HepG2 (cell line): Measurements from ENCODE around the gene SLC35B2. TPM values are rescaled to one million over a fixed set of nuclear protein-coding genes. Genes with fewer than 3 reads are reported as not detected.

Source experiments
- AGO2 ChIP-seq: fragments of 200-400 bp; formaldehyde crosslinking; optimal IDR thresholded peaks from 2 replicates; pipeline ENCODE3; 2017; ENCODE audit warnings: mild to moderate bottlenecking, low read depth, low read length, moderate library complexity
- DMAP1 ChIP-seq: IDR thresholded peaks from 2 replicates; pipeline ENCODE4 v1.6.1; 2016
- ELF1 ChIP-seq: sonication (generic); formaldehyde crosslinking; IDR thresholded peaks from 2 replicates; pipeline ENCODE4 v1.4.0; 2020; ENCODE audit warnings: missing genetic modification reagents
- KLF9 ChIP-seq: IDR thresholded peaks from 2 replicates; pipeline ENCODE4 v1.6.1; 2016; ENCODE audit warnings: low read depth
- LRRFIP1 ChIP-seq: sonication (generic); formaldehyde crosslinking; conservative IDR thresholded peaks from 2 replicates; pipeline ENCODE4 v1.4.0; 2020; ENCODE audit warnings: missing genetic modification reagents
- MAFF ChIP-seq: IDR thresholded peaks from 2 replicates; pipeline ENCODE4 v1.6.1; 2011; ENCODE audit warnings: low read depth, low read length, improper control_type of control experiment
- MAFG ChIP-seq: sonication (generic); formaldehyde crosslinking; IDR thresholded peaks from 2 replicates; pipeline ENCODE4 v1.5.1; 2020; ENCODE audit warnings: mild to moderate bottlenecking, missing genetic modification reagents
- MYPOP ChIP-seq: sonication (generic); formaldehyde crosslinking; IDR thresholded peaks from 2 replicates; pipeline ENCODE4 v1.8.1; 2023; ENCODE audit warnings: mild to moderate bottlenecking, moderate library complexity, missing genetic modification reagents
- NBN ChIP-seq: fragments of 450-650 bp; conservative IDR thresholded peaks from 2 replicates; pipeline ENCODE4 v1.6.1; 2017
- NCOA5 ChIP-seq: sonication (generic); formaldehyde crosslinking; IDR thresholded peaks from 2 replicates; pipeline ENCODE4 v1.4.0; 2020; ENCODE audit warnings: missing genetic modification reagents
- NFE2L1 ChIP-seq: sonication (generic); formaldehyde crosslinking; IDR thresholded peaks from 2 replicates; pipeline ENCODE4 v1.4.0; 2020; ENCODE audit warnings: missing genetic modification reagents, mild to moderate bottlenecking, borderline replicate concordance
- PAF1 ChIP-seq: IDR thresholded peaks from 2 replicates; pipeline ENCODE4 v1.6.1; 2016; ENCODE audit warnings: missing genetic modification reagents, missing compliant biosample characterization
- POGK ChIP-seq: sonication (generic); formaldehyde crosslinking; conservative IDR thresholded peaks from 2 replicates; pipeline ENCODE4 v1.8.0; 2022; ENCODE audit warnings: mild to moderate bottlenecking, moderate library complexity, missing genetic modification reagents
- RFXANK ChIP-seq: IDR thresholded peaks from 2 replicates; pipeline ENCODE4 v1.6.1; 2016
- SNAPC5 ChIP-seq: sonication (generic); formaldehyde crosslinking; IDR thresholded peaks from 2 replicates; pipeline ENCODE4 v1.8.1; 2023; ENCODE audit warnings: mild to moderate bottlenecking, missing genetic modification reagents, borderline replicate concordance
- TFAP4 ChIP-seq: sonication (generic); IDR thresholded peaks from 2 replicates; pipeline ENCODE4 v1.6.1; 2016; ENCODE audit warnings: low read depth, borderline replicate concordance
- TOE1 ChIP-seq: sonication (generic); formaldehyde crosslinking; IDR thresholded peaks from 2 replicates; pipeline ENCODE4 v1.4.0; 2020; ENCODE audit warnings: mild to moderate bottlenecking, missing genetic modification reagents
- ZBTB38 ChIP-seq: sonication (generic); formaldehyde crosslinking; IDR thresholded peaks from 2 replicates; pipeline ENCODE4 v1.5.1; 2020; ENCODE audit warnings: mild to moderate bottlenecking, missing genetic modification reagents
- ZKSCAN8 ChIP-seq: IDR thresholded peaks from 2 replicates; pipeline ENCODE4 v1.6.1; 2016; ENCODE audit warnings: borderline replicate concordance, missing genetic modification reagents, missing compliant biosample characterization
- ZNF430 ChIP-seq: sonication (generic); formaldehyde crosslinking; IDR thresholded peaks from 2 replicates; pipeline ENCODE4 v1.9.0; 2021; ENCODE audit warnings: mild to moderate bottlenecking, missing genetic modification reagents
- ZNF563 ChIP-seq: sonication (generic); formaldehyde crosslinking; IDR thresholded peaks from 2 replicates; pipeline ENCODE4 v1.8.0; 2022; ENCODE audit warnings: mild to moderate bottlenecking, moderate library complexity, missing genetic modification reagents
- ZNF776 ChIP-seq: sonication (generic); formaldehyde crosslinking; IDR thresholded peaks from 2 replicates; pipeline ENCODE4 v1.4.0; 2020; ENCODE audit warnings: mild to moderate bottlenecking, missing genetic modification reagents
- ZNF777 ChIP-seq: sonication (generic); formaldehyde crosslinking; IDR thresholded peaks from 2 replicates; pipeline ENCODE4 v1.4.0; 2020; ENCODE audit warnings: missing genetic modification reagents
- ZNF780A ChIP-seq: sonication (generic); formaldehyde crosslinking; IDR thresholded peaks from 2 replicates; pipeline ENCODE4 v1.8.0; 2022; ENCODE audit warnings: mild to moderate bottlenecking, missing genetic modification reagents, moderate library complexity
- ZNF839 ChIP-seq: sonication (generic); formaldehyde crosslinking; IDR thresholded peaks from 2 replicates; pipeline ENCODE4 v1.4.0; 2020; ENCODE audit warnings: missing genetic modification reagents, mild to moderate bottlenecking, borderline replicate concordance
- polyA plus RNA-seq, 8 experiments: library from polyadenylated mRNA; depleted of rRNA in 3 of 8; stranded (reverse) in 7 of 8; unstranded in 1 of 8; fragments of >200 nt; fragmentation: Illumina TruSeq in 4 of 8; extraction: Trizol in 4 of 8; gene quantifications; 2 replicates each; pipeline versions ENCODE4 v1.2.1 to v1.2.3, GENCODE V29; 2011 to 2016; ENCODE audit warnings: low read depth in 4 of 8, missing spikeins in 1 of 8, mixed read lengths in 1 of 8; ENCODE audit not compliant: insufficient read depth in 1 of 8
- total RNA-seq, 5 experiments: library from RNA; depleted of rRNA; stranded (reverse); fragments of >200 nt; fragmentation: Illumina TruSeq; extraction: Trizol; gene quantifications; 2 replicates each; pipeline ENCODE4 v1.2.3, GENCODE V29; 2016; ENCODE audit warnings: low read depth in 1 of 5

Gene SLC35B2
- total and polyA plus RNA-seq, 2 of the 13 experiments (the other 11 are each of a cell fraction or from before 2014, with no cell fraction given) = 61.1 to 148 TPM

- TF ChIP-seq AGO2 = peak; percentile 81
- peak; percentile 68; the same call in 1 of the 2 replicates for TF ChIP-seq ZNF839 (CRISPR knock-in tag)
- no peak for TF ChIP-seq PAF1 (CRISPR knock-in tag)
- TF ChIP-seq NBN = no peak
- TF ChIP-seq ZBTB38 (CRISPR knock-in tag) = peak; percentile 13; the same call in 1 of the 2 replicates
- no peak for TF ChIP-seq KLF9 (CRISPR knock-in tag)
- no peak for TF ChIP-seq NCOA5 (CRISPR knock-in tag)
- no peak for TF ChIP-seq DMAP1
- no peak for TF ChIP-seq SNAPC5 (CRISPR knock-in tag)
- no peak for TF ChIP-seq ZKSCAN8 (CRISPR knock-in tag)
- no peak for TF ChIP-seq MAFG (CRISPR knock-in tag)
- TF ChIP-seq MYPOP (CRISPR knock-in tag) = no peak
- no peak for TF ChIP-seq POGK (CRISPR knock-in tag)
- TF ChIP-seq ZNF776 (CRISPR knock-in tag) = no peak; the same call in 1 of the 2 replicates
- no peak for TF ChIP-seq TOE1 (CRISPR knock-in tag)
- TF ChIP-seq ZNF777 (CRISPR knock-in tag) = no peak
- peak; percentile 11; the same call in 1 of the 2 replicates for TF ChIP-seq NFE2L1
- no peak for TF ChIP-seq MAFF
- TF ChIP-seq TFAP4 = peak; percentile 57; the same call in 1 of the 2 replicates
- no peak for TF ChIP-seq ZNF780A (CRISPR knock-in tag)
- TF ChIP-seq ELF1 (CRISPR knock-in tag) = no peak
- TF ChIP-seq RFXANK (CRISPR knock-in tag) = no peak
- TF ChIP-seq LRRFIP1 (CRISPR knock-in tag) = no peak
- TF ChIP-seq ZNF430 (CRISPR knock-in tag) = 0 out of 2 replicates have a peak, but pooled peaks have one; percentile 33
- no peak for TF ChIP-seq ZNF563 (CRISPR knock-in tag)
These were observed 47.2 kb upstream of the SLC35B2 start (continued) for GRCh38 chr6:44304282-44305199.
